NCI-H128 (cell line): ENCODE results near the gene CHD6.

ENCODE experiments used
- DNase-seq: peaks from one replicate; lab custom pipeline; 2025; ENCODE audit not compliant: unreplicated experiment; lab: John Stamatoyannopoulos, UW

The CHD6 gene, protein sequence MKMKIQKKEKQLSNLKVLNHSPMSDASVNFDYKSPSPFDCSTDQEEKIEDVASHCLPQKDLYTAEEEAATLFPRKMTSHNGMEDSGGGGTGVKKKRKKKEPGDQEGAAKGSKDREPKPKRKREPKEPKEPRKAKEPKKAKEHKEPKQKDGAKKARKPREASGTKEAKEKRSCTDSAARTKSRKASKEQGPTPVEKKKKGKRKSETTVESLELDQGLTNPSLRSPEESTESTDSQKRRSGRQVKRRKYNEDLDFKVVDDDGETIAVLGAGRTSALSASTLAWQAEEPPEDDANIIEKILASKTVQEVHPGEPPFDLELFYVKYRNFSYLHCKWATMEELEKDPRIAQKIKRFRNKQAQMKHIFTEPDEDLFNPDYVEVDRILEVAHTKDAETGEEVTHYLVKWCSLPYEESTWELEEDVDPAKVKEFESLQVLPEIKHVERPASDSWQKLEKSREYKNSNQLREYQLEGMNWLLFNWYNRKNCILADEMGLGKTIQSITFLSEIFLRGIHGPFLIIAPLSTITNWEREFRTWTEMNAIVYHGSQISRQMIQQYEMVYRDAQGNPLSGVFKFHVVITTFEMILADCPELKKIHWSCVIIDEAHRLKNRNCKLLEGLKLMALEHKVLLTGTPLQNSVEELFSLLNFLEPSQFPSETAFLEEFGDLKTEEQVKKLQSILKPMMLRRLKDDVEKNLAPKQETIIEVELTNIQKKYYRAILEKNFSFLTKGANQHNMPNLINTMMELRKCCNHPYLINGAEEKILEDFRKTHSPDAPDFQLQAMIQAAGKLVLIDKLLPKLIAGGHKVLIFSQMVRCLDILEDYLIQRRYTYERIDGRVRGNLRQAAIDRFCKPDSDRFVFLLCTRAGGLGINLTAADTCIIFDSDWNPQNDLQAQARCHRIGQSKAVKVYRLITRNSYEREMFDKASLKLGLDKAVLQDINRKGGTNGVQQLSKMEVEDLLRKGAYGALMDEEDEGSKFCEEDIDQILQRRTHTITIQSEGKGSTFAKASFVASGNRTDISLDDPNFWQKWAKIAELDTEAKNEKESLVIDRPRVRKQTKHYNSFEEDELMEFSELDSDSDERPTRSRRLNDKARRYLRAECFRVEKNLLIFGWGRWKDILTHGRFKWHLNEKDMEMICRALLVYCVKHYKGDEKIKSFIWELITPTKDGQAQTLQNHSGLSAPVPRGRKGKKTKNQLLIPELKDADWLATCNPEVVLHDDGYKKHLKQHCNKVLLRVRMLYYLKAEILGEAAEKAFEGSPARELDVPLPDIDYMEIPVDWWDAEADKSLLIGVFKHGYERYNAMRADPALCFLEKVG (N-terminal part only)

DNA sequence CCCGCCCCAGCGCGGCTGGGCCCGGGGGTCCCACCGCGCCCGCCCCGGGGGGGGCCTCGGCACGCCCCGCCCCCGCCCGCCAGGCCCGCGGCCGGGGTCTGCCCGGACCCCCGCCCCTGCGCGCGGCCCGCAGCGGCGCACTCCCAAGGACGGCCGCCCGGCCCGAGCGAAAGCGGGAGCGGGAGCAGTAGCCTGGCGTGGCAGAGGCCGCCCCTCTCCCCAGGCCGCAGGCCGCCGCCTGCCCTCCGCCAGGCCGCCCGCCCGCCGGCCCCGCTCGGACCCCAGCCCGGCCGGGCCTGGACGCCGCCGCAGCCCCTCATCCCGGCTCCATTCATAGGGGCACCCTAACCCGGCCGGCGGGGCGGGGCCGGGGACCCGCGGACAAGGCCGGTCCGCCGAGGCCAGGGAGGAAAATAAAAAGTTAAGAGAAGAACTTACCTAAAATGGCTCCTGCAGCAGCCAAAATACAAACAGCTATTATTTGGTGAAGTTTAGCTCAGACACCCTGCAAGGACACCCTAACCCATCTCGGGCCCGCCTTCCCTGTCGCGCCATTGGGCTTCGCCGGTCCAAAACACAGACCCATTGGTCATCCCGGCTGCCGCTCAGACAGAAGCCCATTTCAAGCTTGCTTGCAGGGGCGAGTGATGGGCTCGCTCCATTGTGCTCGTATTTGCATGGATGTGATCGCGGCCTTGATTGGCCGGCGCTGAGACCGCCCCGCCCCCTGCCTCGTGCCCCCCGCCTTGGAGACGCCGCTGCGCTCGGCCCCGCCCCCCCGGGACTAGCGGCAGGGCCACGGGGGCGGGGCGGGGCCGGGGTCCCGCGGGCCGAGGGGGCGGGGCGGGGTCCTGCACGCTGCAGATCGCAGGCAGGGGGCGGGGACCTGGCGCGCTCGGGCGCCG is at the start of gene CHD6:
Gene CHD6, minus strand, starts transcription at position 476 of the 905 bp plus-strand sequence. CDS start 67,040 bp downstream, outside the sequence.
- DNase-seq: peak; percentile 98

DNA sequence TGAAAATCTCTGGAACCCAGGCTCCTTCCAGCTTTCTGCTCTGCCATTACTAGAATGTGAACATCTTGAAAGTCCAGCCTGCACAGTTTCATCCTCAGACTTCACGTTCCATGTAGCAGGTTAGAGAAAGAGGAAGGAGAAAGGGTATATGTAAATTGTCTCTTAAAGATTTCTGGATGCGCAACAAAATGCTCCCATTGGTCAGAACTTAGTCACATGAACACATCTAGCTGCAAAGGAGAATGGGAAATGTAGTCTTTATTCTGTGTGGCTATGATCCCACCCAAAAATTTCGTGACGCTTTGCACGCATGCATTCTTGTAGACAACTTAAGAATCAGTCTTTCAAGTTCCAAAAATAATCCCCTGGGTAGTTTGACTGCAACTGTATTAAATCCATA is 46.4 kb upstream of the CHD6 start:
- no peak for DNase-seq

DNA sequence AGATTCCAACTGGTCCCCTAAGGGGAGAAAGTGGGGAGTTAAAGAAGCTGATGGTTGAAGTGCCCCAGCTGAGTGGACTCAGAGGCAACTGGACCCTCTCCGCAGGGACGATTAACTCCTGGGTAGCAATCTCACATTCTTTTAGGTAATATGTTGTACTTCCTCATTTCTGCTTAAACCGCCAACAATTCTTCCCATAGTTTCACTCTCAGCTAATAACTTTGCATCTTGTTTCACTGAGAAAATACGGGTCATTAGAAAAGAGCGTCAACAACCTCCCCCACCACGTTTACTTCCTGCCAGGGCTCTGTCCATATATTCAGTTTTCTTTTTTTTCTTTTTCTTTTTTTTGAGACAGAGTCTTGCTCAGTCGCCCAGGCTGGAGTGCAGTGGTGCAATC is 39.5 kb upstream of the CHD6 start:
- DNase-seq: no peak

DNA sequence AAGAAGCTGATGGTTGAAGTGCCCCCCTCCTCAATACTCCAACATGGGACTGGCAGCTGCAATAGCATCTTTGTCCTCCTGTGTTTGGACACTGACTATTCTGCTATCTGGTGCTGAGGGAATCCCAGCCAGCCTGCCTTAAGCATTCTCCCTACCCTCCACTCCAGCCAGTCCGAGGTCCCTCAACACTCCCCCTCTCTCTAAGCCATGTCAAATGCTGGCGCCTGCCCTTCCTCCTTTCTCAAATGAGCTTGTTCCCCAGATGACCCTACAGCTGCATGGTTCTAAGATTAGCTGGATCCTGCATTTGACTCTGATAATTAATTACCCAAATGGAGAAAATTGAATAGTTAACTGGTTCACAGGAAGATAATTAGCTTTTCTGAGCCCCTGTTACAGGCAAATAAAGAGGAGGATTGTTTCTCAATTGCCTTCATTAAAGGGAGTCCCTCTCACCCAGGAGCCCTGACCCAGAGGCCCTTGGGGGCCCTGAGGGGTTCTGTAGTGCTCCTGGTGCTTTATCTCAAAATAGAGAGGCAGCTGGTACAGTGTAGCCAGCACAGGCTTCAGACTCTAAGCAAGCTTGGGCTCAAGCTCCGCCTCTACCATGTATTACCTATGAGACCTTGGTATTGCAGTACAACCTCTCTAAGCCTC is 37.9 kb upstream of the CHD6 start:
- DNase-seq: no peak

DNA sequence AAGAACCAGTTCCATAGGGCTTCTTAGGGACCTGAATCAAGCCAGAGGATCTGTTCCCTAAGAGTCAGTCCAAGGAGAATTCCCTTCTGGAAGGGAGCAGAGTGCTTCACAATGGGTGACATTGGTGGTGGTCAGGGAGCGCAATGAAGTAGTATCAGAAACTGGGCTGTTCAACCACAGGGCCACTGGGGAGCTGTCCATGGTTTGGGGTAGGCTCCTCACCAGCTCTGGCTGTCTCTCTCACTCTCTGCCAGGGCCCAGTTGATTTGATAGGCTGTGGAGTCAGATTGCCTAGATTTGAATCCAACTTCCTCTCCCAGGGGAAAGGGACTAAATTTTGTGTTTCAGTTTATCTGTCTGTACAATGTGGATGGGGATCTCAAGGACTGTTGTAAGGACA is 36.7 kb upstream of the CHD6 start:
- DNase-seq: no peak

DNA sequence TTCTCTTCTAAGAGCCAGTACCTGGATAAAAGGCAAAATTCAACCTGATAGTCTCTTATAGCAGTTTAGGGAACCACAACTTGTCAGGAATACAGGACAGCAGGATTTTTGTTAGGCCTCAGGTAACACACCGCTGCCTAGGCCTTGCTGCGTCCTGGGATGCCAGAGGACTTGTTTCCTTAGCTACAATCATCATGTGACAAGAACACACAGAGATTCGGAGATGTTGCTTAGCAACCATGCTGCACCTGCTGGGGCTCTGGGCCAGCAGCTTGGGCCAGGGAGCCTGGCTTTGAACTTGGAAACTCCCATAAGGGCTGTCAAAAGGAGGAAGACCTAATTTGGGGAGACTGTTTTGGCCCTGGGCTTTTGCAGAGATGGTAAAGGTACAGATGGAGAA is 36.1 kb upstream of the CHD6 start:
- DNase-seq: peak; percentile 65

DNA sequence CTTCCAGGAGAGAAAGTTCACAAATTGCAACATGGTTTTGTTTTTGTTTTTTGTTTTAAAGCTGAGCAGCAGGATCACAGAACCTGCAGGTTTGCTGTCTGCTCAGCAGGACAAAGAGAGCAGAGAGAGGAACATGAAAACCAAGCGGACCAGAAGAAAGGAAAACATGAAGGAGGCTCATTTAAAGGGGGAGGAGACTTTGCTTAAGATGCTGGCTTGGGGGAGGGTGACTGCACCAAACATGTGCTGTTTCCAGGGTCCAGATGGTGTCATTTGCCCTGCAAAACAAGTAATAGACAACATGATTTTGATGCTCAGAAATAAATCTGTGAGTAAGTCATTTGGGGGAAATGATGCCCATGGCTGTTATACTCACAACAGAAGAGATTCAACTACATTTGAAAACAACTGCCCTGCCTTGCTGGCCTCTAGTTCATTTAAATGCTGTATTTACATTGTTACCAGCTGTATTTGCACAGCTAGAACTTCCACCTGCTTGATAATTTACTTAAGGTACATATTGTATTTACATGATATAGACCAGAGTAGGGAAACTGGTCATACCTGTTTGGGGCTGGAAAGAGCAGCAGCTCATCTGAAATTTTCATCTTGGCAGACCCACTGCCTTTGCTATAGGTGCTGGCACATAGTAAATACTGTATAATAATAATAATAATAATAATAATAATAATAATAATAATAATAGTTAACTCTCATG is 32.2 kb upstream of the CHD6 start:
- DNase-seq: peak; percentile 55

DNA sequence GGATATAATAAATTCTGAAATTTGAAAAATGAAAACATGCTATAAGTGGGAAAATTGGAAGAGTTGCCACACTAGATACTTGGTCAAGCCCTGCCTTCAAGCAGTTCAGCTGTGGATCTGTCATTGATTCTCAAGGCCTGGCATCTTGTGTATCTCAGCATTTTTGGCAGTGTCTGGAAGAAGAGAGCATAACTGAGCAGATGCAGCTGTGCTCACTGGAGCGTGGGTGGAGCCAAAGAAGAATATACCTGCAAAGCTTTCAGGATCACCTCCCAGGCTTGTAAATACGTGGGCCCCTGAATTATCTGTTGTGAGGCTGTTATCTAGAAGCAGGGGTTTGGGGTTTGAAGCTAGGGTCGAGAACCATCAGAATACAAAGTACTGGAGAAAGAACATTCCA is 31.3 kb upstream of the CHD6 start:
- DNase-seq: peak; percentile 3

DNA sequence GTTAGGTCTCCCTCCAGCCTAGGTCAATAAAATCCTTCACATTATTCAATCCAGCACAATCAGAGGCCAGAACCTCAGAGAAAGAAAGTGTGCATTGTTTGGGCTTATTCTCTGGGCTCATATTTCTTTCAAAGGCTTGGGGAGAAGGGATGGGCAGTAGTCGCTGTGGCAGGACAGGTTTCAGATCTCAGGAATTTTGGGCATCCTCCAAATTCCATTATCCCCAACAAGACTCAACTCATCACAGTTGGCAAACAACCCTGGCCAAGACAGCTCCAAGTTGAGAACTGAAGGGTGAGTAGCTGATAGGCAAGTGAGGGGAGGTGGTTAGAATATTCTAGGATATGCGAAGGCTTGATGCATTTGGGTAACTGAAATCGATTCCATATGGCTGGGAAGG is 27.2 kb upstream of the CHD6 start:
- DNase-seq: no peak

DNA sequence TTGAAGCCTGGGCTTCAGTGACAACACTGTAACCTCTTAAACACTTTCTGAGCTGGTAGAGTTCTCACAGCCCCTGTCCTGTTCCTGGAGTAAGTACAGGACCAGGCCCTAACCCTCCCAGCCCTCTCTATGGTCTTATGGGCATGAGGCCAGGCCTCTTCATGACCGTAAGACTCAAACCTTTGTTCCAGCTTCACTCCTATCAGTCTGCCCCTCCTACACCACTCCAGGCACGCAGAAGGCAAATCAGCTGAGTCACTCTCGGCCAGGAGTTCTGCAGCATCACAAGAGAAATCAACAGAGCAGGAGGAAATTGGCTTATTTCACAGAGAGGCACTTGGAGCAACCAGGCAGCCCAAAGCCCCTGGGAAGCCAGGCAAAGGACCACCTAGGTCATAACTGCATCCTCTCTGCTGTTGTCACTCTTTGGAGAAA is 25.3 kb upstream of the CHD6 start:
- DNase-seq: no peak

DNA sequence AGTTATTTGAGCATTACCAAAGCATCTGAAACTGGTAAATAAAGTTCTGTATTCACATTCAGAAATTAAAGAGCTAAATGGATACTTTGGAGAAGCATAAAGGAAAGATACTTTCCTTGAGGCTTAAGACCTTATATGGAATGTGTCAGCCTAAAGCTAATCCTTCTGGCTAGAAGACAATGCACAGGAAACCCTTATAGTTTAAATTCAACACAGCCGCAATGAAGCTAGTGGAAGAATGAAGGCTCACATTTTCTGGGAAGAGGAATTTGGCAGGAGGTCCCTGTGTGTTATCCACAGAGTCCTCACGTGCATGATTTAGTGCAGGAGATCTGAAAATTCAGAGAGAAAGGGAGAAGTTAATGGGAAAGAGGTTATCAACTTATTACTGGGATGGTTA is 21.5 kb upstream of the CHD6 start:
- no peak for DNase-seq

DNA sequence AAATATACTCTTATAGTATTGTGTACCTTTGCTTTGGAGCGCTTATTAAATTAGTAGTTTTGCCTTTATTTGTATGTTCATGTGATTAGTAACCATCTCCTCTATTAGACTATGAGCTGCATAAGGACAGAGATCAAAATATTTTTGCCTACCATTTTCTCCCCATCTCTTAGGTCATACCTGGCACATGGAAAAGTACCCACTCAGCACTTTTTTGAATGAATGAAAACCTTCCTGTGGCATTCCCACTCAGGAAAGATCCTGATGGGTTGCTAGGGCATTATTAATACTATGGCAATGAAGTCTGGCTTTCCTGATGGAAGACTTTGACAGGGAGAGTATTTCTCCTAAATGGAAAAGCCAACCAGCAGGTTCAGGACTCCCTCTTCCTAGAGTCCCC is 20.3 kb upstream of the CHD6 start:
- DNase-seq: no peak

DNA sequence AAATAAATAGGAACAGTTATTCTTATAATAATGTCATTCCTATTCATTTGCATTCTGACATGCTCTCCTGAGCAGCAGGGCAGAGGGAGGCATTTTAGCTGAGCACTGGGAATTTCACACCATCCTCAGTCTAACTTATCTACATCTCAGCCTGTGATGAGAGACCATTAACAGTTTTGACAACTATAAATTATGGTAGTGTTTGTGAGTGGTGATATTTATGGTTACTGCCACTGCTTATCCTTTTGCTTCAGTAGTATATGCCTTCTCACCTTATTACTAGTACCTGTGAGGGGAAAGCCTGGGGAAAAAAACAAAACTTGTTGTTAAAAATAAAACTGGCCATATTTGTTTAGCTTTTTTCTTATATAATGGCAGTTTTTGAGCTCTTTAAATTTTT is 17.0 kb upstream of the CHD6 start:
- DNase-seq: no peak

DNA sequence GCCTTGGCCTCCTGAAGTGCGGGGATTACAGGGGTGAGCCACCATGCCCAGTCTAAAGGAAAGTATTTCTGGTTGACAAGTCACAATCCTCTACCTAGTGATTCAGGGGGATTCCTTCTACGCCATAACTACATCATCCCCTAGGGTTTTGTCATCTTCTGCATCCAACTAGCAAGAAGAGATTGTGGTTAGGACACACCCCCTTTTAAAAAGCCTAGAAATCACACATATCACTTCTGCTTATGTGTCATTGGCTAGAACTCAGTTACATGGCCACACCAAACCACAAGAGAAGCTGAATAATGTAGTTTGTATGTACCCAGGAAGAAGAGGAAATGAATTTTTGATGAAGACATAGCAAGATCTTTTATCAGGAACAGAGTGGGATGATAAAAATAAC is 14.7 kb upstream of the CHD6 start:
- no peak for DNase-seq

DNA sequence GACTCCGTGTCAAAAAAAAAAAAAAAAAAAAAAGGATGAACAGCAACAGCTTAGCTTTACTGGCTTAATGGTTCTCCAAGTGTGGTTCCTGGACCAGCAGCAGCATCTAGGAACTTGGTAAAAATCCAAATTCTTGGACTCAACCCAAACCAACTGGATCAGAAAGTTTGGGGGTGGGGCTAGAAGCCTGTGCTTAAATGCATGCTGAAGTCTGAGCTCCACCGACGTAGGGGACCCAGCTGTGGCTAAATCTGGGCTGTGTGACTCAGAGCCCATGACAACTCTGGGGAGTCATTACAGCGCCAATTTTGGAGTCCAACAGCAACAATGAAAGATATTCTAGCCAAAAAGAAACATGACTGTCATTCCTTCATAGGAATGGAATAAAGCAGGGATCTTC is 13.6 kb upstream of the CHD6 start:
- no peak for DNase-seq

DNA sequence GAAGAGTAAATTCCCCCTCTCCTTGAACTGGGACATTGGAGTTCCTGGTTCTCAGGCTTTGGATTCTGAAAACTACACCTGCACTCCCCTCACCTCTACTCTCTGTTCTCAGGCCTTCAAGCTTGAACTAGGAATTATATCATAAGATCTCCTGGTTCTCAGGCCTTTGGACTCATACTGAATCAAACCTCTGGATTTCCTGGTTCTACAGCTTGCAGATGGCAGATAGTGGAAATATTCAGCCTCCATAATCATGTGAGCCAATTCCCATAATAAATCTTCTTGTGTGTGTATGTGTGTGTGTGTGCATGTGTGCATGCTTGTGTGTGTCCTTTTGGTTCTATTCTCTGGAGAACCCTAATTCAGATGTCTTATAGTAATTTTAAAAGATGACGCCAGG is 12.7 kb upstream of the CHD6 start:
- no peak for DNase-seq

DNA sequence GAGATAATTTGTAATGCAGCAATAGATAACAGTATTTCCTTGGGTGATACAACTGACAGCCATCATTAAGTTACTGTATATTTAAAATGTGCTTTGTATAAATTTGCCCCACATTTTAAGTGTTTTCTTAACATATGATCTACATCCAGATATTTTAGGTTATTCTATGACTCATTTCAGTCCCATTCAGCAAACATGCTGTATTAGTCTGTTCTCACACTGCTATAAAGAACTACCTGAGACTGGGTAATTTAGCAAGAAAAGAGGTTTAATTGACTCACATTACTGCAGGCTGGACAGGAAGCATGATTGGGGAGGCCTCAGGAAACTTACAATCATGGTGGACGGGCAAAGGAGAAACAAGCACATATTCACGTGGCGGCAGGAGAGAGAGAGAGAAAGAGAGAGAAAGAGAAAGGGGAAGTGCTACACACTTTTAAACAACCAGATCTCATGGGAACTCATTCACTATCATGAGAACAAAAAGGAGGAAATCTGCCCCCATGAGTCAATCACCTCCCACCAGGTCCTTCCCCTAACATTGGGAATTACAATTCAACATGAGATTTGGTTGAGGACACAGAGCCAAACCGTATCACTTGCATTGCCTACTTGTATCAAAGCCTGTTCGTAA is 9.6 kb upstream of the CHD6 start:
- DNase-seq: no peak

DNA sequence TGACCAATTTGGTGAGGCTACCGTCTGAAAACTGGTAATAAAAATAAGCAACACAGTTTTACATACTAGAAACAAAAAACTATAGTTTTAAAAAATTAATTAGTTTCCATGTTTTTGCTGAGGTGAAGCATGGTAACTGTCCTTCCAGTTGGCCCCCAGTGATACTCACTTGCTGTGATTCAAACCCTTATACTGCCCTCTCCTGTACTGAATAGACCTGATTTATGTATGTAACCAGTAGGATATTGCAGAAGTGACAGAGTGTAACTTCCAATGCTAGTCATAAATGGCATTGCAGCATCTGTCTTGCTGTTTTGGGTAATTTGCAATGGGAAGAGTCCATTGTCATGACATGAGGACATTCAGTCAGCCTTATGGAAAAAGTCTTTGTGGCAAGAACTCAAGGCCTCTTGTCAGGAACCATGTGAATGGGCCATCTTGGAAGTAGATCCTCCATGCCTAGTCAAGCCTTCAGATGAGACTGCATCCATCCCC is 8.9 kb upstream of the CHD6 start:
- DNase-seq: no peak
